Measurements from ENCODE around the gene EPC1.

Gene EPC1

GRCh38 chr10:32337350-32337749 lies 9.6 kb downstream of the EPC1 start:
- DNase-seq (ENCODE audit: low read depth in 2 of 2) = no peak

DNA sequence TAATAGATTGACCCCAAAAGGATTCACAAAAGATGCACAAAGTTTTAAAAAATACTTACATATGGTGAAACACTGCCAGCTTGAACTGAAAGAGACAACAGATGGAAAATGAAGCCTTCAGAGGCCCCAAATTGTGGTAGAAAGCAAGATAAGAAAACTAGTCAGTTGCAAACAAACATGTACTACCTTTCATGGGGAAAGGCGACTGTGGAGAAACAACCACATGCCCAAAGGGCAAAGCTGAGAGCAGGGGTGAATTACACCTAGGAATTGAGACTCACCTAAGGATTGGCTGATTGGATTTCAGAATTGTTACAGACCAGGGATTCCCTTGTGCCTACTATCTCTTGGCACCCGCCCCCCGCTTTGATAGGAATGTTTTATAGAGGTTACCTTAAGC lies 13.1 kb downstream of the EPC1 start:
- no peak for DNase-seq (ENCODE audit: low read depth in 2 of 2)

DNA sequence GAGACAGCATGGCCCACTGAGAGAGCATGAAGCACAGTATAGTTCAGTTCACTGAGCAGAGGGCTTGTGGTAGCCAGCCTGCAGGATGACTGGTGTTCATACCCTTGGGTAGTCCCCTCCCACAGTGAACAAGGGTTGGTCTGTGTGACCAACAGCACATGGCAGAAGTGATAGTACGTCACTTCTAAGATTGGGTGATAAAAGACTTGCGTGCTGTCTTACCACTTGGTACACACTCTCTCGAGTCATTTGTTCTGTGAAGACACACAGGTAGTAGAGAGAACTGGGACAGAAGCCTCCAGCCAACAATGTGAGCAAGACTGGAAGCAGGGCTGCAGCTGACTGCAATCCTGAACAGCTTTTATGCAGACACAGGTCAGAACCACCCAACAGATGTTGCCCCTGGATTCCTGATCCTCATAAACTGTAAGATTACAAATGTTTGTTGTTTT lies 14.6 kb downstream of the EPC1 start:
- DNase-seq (ENCODE audit: low read depth in 2 of 2) = peak; percentile 64 to 76

- DNase-seq (ENCODE audit: low read depth in 2 of 2) = no peak
Measured at GRCh38 chr10:32331606-32332005, 15.4 kb downstream of the EPC1 start.

DNA sequence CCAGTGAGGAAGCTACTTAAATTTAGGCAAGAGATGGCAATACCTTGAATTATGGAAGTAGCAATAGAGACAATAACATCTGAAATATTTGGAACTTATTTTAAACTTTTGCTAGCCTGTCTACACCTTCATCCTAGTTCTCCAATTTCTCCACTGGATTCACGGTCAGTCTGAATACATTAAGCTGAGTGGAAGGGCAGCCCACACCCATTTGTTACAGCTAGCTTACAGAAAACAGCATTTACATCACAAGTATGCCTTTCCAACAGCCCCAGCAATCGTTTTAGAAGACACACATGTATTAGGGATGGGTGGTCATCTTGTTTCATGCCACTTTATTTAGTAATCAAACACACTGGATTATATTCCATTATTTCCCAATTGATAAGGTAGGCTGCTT lies 16.7 kb downstream of the EPC1 start:
- no peak for DNase-seq (ENCODE audit: low read depth in 2 of 2)

- DNase-seq (ENCODE audit: low read depth in 2 of 2) = no peak
Measured at GRCh38 chr10:32329061-32329460, 17.9 kb downstream of the EPC1 start.

DNA sequence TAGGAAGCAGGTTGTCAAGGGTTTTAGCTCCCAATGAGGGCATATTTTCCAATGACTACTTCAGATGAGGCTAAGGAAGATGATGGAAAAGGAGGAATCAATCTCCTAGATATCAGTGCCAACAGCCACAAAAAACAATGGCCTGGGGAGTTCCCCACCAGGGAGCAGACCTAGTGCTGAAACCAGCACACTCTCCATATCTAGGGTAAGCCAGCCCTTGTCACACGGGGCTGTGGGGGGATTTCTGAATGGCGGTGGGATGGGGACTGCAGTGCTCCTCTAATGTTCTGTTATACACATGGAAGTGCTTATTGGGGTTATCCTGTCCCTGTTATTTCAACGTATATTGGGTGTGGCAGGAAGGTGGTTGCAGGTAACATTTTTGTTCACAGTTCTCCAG lies 18.5 kb downstream of the EPC1 start:
- DNase-seq (ENCODE audit: low read depth in 2 of 2) = no peak

DNA sequence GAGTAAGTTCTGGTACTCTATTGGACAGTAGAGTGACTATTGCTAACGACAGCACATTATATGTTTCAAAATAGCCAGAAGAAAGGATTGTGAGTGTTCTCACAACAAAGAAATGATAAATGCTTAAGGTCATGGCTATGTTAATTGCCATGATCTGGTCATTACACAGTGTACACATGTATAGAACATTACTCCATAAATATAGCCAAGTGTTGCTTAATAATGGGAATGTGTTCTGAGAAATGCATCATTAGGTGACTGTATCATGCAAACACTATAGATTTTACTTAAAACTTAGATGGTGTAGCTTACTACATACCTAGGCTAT lies 19.6 kb downstream of the EPC1 start:
- DNase-seq (ENCODE audit: low read depth in 2 of 2) = no peak

DNA sequence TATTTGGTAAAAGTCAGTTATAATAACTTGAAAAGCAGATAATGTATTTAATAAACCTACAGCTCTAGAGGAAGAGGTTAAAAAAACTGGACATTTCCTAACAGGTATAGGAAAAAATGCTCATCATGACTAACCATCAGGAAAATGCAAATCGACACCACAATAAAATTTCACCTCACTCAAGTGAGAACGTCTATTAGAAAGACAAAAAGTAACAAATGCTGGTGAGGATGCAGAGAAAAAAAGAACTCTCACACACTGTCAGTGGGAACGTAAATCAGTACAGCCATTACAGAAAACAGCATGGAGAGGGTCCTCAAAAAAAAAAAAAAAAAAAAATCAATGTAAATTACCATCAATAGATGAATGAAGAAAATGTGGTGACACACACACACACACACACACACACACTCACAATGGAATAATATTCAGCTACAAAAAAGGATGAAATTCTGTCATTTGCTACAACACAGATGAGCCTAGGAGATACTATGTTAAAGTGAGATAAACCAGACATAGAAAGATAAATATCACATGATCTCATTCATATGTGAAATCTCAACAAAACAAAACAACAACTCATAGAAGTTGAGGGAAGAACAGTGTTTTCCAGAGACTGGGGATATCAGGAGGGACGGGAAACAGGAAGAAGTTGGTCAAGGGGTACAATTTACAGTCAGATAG lies 20.1 kb downstream of the EPC1 start:
- no peak for DNase-seq (ENCODE audit: low read depth in 2 of 2)

- no peak for DNase-seq (ENCODE audit: low read depth in 2 of 2)
Measured at GRCh38 chr10:32326119-32326518, 20.8 kb downstream of the EPC1 start.

- DNase-seq (ENCODE audit: low read depth in 2 of 2) = no peak
Measured at GRCh38 chr10:32323051-32323450, 23.9 kb downstream of the EPC1 start.

GRCh38 chr10:32321016-32321631 lies 25.8 kb downstream of the EPC1 start:
- DNase-seq (ENCODE audit: low read depth in 2 of 2) = no peak

- no peak for DNase-seq (ENCODE audit: low read depth in 2 of 2)
Measured at GRCh38 chr10:32318476-32318896, 28.5 kb downstream of the EPC1 start.

- DNase-seq (ENCODE audit: low read depth in 2 of 2) = no peak
Measured at GRCh38 chr10:32317795-32318357, 29.1 kb downstream of the EPC1 start.

DNA sequence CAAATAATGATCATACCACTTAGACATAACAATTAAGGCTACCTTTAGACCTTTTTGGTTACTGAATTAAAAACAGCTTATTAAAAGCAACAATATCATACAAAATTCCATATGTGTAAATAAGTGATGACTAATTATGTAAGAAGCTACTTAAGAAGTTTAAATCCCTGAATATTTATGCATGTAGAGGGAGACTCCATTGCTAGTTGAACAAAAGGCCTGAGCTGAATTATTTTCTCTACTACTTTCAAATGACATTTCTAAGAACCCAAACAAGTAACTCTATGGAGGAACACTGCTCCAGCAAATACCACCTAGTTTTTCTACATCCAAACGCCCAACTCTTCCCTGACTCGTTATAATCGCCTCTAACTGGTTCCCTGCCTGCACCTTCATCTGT lies 31.5 kb downstream of the EPC1 start:
- DNase-seq (ENCODE audit: low read depth in 2 of 2) = no peak

DNA sequence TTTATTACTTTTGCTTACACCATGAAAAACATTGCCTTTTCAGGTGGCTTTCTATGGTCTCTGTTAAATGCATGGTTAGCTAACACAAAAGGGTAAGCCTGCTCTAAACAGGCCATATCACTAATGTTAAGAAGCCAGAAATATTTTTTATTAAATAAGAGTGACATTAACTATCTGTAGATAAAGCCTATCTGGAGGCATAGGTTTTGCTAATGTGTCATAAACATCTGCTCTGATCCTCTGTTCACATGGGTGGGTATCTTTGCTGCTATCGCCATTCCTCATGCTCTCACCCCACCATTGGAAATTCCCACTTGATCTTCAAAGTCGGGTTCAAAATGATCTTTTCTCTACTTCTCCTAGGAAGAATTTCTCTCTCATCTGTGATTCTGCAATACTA lies 32.4 kb downstream of the EPC1 start:
- no peak for DNase-seq (ENCODE audit: low read depth in 2 of 2)

DNA sequence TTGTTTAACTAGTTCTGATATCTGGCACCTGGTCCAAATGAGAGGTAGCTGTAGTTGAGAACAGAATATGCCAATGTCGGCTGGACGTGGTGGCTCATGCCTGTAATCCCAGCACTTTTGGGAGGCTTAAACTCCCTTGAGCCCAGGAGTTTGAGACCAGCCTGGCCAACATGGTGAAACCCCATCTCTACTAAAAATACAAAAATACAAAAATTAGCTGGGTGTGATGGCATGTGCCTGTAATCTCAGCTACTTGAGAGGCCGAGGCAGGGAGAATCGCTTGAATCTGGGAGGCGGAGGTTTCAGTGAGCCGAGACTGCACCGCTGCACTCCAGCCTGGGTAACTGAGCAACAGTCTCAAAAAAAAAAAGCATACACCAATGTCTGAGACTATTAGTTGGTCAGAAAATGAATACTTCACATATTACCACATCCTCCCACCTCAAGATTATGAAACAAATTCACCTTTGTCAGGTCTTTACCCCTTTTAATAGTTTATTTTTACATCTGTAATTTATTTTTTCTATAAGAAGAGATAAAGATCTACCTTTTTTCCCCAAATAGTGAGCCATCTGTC lies 38.8 kb downstream of the EPC1 start:
- DNase-seq (ENCODE audit: low read depth in 2 of 2) = no peak

DNA sequence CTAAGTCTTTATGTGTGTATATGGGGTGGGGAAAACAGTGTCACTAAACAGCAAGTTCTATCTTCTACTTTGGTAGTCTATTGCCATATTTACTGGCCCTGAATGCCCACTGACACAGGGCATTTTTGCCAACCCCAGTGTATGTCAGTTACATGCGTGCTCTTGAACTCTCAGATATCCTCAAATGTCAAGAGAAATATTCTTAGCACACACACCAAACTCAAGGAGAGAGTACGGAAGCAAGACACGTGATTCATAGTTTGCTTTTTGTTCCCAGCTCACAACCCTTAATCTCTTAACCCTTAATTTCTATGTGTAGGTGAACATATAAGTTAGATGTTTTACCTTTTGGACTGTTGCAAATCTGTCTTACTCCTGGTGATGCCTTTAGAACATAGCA lies 39.3 kb downstream of the EPC1 start:
- DNase-seq (ENCODE audit: low read depth in 2 of 2) = no peak

DNA sequence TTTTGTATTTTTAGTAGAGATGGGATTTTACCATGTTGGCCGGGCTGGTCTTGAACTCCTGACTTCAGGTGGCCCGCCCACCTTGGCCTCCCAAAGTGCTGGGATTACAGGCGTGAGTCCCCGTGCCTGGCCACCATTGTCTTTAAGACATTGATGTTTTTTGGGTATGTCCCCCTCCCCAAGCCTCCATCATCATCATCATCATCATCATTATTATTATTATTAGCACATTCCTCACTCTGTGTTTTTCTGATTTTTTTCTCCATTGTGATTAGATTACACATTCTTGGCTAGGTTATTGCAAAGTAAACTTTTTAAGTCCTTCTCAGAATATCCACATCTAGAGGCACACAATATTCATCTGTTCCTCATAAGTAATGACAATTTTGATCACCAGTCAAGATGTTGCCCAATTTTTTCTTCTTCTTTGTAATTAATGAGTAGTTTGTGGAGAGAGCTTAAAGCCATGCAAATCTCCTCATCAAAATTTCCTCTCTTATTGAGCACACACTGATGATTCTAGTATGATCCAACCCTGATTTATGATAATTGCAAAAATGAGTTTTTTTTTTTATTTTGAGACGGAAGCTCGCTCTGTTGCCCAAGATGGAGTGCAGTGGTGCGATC lies 47.5 kb downstream of the EPC1 start:
- no peak for DNase-seq (ENCODE audit: low read depth in 2 of 2)

GRCh38 chr10:32298075-32298812 lies 48.7 kb downstream of the EPC1 start:
- no peak for DNase-seq (ENCODE audit: low read depth in 2 of 2)

GRCh38 chr10:32295027-32295426 lies 51.9 kb downstream of the EPC1 start:
- no peak for DNase-seq (ENCODE audit: low read depth in 2 of 2)

DNA sequence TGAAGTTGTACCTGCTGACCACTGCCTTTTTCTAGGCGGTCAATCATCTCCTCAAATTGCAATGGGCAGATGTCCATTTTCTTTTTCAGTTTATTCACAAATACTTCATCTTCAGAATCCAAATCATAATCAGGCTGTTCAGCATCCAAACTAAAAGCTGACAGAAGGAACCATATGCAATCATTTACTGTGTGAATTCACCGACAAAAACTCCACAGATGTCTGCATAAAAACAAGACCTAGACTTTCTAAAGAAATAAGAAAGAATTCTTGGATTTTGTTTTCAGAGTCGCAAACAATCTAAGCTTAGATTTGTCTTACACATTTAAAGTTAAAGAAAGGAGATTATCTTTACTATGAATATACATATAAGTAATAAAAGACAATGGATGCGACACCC lies 53.4 kb downstream of the EPC1 start:
- DNase-seq (ENCODE audit: low read depth in 2 of 2) = no peak
